SU-DHL-6 (cell line): ENCODE measurements around the gene CHADL.

Experiments used
- CTCF ChIP-seq: fragments of 200-600 bp; sonication (generic); IDR thresholded peaks from one replicate; pipeline ENCODE4 v1.5.1; 2017; ENCODE audit warnings: antibody characterized with exemption, mild to moderate bottlenecking, low read length, moderate library complexity; ENCODE audit not compliant: insufficient read depth, poor library complexity, severe bottlenecking
- EZH2phosphoT487 ChIP-seq: fragments of 200-600 bp; sonication (generic), shearing (Covaris generic); conservative IDR thresholded peaks from 2 replicates; pipeline ENCODE4 v1.6.1; 2018; ENCODE audit warnings: mild to moderate bottlenecking, antibody characterized with exemption, low read length, moderate library complexity, mixed read lengths

- TF ChIP-seq CTCF (no peak), EZH2phosphoT487 (no peak)
Measured at GRCh38 chr22:41260871-41261270, 20.1 kb upstream of the CHADL start.
